ENCODE results near the gene COLGALT1. TPM values are rescaled to one million over a fixed set of nuclear protein-coding genes. Genes with fewer than 3 reads are reported as not detected.

Gene COLGALT1
- total and polyA plus RNA-seq, 2 experiments from 2014 or later = 54.9 to 61.3 TPM

DNA sequence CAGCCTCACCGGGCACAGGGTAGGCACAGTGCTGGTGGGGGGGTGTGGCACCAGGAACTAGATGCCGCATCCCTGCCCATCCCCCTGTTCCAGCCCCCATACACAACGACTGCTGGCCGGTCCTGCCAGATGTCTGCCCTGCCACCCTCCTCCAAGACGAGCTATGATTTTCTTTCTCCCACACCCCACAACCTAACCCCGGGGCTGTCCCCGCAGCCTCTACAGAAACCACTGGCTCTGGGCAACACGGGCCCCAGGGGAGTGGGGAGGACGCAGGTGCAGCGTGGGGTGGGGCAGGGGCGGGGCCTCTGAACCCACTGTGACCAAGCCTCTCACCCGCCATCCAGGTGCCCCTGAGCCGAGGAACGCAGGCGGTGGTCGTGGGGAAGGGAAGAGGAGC, 28.5 kb upstream of the COLGALT1 start:
- no peaks in the 10 kb centered on the region for H3K79me2 ChIP-seq
- no peaks in the 10 kb centered on the region for H3K9me2 ChIP-seq (replicated peaks; ENCODE audit: insufficient read depth)
- WGBS (ENCODE audit: low lambda C conversion rate, missing lambda C conversion rate) = 85% methylated on average over 7 of the region's 16 CpGs
- no peak for DNase-seq (ENCODE audit: low spot score)
- no peak overlapping the region for H3K27ac ChIP-seq
- H3K36me3 ChIP-seq (replicated peaks; ENCODE audit: insufficient read depth, low read depth) = no peaks in the 10 kb centered on the region
- H2AFZ ChIP-seq = no peak overlapping the region
- H3K27me3 ChIP-seq = no peaks in the 10 kb centered on the region
- H3K4me2 ChIP-seq = no peak overlapping the region
- no peak for TF ChIP-seq EZH2 (IDR thresholded peaks at IDR 0.05; ENCODE audit: borderline replicate concordance)
- TF ChIP-seq, protein P1, sequence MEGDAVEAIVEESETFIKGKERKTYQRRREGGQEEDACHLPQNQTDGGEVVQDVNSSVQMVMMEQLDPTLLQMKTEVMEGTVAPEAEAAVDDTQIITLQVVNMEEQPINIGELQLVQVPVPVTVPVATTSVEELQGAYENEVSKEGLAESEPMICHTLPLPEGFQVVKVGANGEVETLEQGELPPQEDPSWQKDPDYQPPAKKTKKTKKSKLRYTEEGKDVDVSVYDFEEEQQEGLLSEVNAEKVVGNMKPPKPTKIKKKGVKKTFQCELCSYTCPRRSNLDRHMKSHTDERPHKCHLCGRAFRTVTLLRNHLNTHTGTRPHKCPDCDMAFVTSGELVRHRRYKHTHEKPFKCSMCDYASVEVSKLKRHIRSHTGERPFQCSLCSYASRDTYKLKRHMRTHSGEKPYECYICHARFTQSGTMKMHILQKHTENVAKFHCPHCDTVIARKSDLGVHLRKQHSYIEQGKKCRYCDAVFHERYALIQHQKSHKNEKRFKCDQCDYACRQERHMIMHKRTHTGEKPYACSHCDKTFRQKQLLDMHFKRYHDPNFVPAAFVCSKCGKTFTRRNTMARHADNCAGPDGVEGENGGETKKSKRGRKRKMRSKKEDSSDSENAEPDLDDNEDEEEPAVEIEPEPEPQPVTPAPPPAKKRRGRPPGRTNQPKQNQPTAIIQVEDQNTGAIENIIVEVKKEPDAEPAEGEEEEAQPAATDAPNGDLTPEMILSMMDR (IDR thresholded peaks at IDR 0.05; ENCODE audit: poor library complexity) = no peak
- no peak for TF ChIP-seq EZH2phosphoT487 (IDR thresholded peaks at IDR 0.05; ENCODE audit: low read depth, severe bottlenecking, unreplicated experiment)
- H3K4me1 ChIP-seq (ENCODE audit: insufficient read depth) = no peaks in the 10 kb centered on the region
- H4K20me1 ChIP-seq (ENCODE audit: insufficient read depth, poor library complexity, severe bottlenecking) = no peaks in the 10 kb centered on the region
- H3K4me3 ChIP-seq = no peak overlapping the region
- no peaks in the 10 kb centered on the region for H3K9me3 ChIP-seq (ENCODE audit: low read depth)

DNA sequence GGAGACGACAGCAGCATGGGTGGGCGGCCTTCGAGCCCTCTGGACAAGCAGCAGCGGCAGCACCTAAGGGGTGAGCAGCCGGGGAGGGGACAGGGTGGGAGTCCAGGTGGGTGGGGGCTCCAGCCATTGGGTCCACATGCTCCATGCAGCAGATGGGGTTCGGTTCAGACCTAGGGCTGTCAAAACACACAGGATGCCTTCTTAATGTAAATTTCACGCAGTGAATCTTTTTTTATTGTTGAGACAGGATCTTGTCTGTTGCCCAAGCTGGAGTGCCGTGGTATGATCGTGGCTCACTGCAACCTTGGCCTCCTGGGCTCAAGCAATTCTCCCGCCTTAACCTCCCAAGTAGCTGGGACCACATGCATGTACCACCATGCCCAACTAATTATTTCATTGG, 28.1 kb upstream of the COLGALT1 start:
- DNase-seq (ENCODE audit: low spot score) = no peak
- no peak overlapping the region for H3K27ac ChIP-seq
- no peaks in the 10 kb centered on the region for H4K20me1 ChIP-seq (ENCODE audit: insufficient read depth, poor library complexity, severe bottlenecking)
- H3K4me3 ChIP-seq = no peak overlapping the region
- 89% methylated on average over 9 of the region's 10 CpGs for WGBS (ENCODE audit: low lambda C conversion rate, missing lambda C conversion rate)
- H2AFZ ChIP-seq = no peak overlapping the region
- H3K4me2 ChIP-seq = no peak overlapping the region
- H3K9me3 ChIP-seq (ENCODE audit: low read depth) = no peaks in the 10 kb centered on the region
- no peaks in the 10 kb centered on the region for H3K36me3 ChIP-seq (replicated peaks; ENCODE audit: insufficient read depth, low read depth)
- H3K4me1 ChIP-seq (ENCODE audit: insufficient read depth) = no peaks in the 10 kb centered on the region
- TF ChIP-seq, protein P1 (IDR thresholded peaks at IDR 0.05; ENCODE audit: poor library complexity) = no peak
- TF ChIP-seq EZH2phosphoT487 (IDR thresholded peaks at IDR 0.05; ENCODE audit: low read depth, severe bottlenecking, unreplicated experiment) (no peak), EZH2 (IDR thresholded peaks at IDR 0.05; ENCODE audit: borderline replicate concordance) (no peak)
- H3K79me2 ChIP-seq = no peaks in the 10 kb centered on the region
- no peaks in the 10 kb centered on the region for H3K9me2 ChIP-seq (replicated peaks; ENCODE audit: insufficient read depth)
- no peaks in the 10 kb centered on the region for H3K27me3 ChIP-seq

DNA sequence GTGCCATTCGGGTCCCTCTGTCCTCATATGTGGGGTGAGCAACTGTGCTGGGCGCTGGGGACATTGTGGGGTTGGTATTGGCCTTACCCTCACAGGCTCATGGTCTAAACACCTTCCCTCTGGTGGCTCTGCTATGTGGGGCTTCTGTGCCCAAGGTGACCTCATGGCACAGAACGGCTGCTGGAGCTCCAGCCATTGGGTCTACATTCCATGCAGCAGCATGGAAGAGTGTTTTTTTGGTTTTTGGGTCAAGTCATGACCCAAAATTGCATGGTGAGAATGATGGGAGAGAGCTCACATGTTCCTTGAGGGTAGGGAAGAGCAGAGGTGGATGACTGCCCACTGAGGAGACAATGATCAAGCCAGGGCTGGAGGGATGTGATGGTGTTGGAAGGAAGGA, 26.8 kb upstream of the COLGALT1 start:
- WGBS (ENCODE audit: low lambda C conversion rate, missing lambda C conversion rate) = 92% methylated on average over 3 of the region's 3 CpGs
- H3K9me2 ChIP-seq (replicated peaks; ENCODE audit: insufficient read depth) = no peaks in the 10 kb centered on the region

More for the DNA sequence above, 26.8 kb upstream of the COLGALT1 start:
- H3K36me3 ChIP-seq (replicated peaks; ENCODE audit: insufficient read depth, low read depth) = no peaks in the 10 kb centered on the region
- H3K4me2 ChIP-seq = no peak overlapping the region
- no peak overlapping the region for H3K4me3 ChIP-seq
- H3K27me3 ChIP-seq = no peaks in the 10 kb centered on the region
- no peak overlapping the region for H3K27ac ChIP-seq
- H3K9me3 ChIP-seq (ENCODE audit: low read depth) = no peaks in the 10 kb centered on the region
- no peak for DNase-seq (ENCODE audit: low spot score)
- H4K20me1 ChIP-seq (ENCODE audit: insufficient read depth, poor library complexity, severe bottlenecking) = no peaks in the 10 kb centered on the region
- H3K79me2 ChIP-seq = no peaks in the 10 kb centered on the region
- TF ChIP-seq EZH2phosphoT487 (IDR thresholded peaks at IDR 0.05; ENCODE audit: low read depth, severe bottlenecking, unreplicated experiment) (no peak), EZH2 (IDR thresholded peaks at IDR 0.05; ENCODE audit: borderline replicate concordance) (no peak)
- TF ChIP-seq, protein P1 (IDR thresholded peaks at IDR 0.05; ENCODE audit: poor library complexity) = no peak
- no peaks in the 10 kb centered on the region for H3K4me1 ChIP-seq (ENCODE audit: insufficient read depth)
- no peak overlapping the region for H2AFZ ChIP-seq
